Measurements from ENCODE around the gene TMEM225B.

The TMEM225B gene

GRCh38 chr7:99614495-99614894 is 16.4 kb downstream of the TMEM225B start:
- no peak overlapping the region for H3K9ac ChIP-seq (ENCODE audit: low read depth, low read length, poor library complexity)
- no peak overlapping the region for H3K23ac ChIP-seq (ENCODE audit: low read depth, low read length, poor library complexity)
- peaks cover 9 to 18% of the 10 kb centered on the region in 2 donors for H3K36me3 ChIP-seq (replicated peaks in 1 of 2; ENCODE audit: control insufficient read depth in 2 of 2, insufficient read depth in 2 of 2, low read length in 2 of 2)
- H3K4ac ChIP-seq (ENCODE audit: low read length), result no peak overlapping the region
- no peak overlapping the region for H2BK120ac ChIP-seq (ENCODE audit: low read depth, low read length)
- WGBS, 2 donors (ENCODE audit: extremely low coverage in 2 of 2, insufficient read length in 2 of 2, insufficient replicate concordance in 1 of 2), result no CpG with 5 or more reads among the region's 3 CpGs
- H3K4me3 ChIP-seq (ENCODE audit: low read length in 2 of 2), result no peak overlapping the region
- no peak overlapping the region for H2AFZ ChIP-seq (ENCODE audit: low read length)
- no peak overlapping the region for H2BK12ac ChIP-seq (ENCODE audit: low read length)
- no peaks in the 10 kb centered on the region for H3K27me3 ChIP-seq (ENCODE audit: control insufficient read depth in 3 of 3, insufficient read depth in 3 of 3, low read depth in 1 of 3, low read length in 3 of 3)
- no peak overlapping the region for H3K18ac ChIP-seq (ENCODE audit: low read length)
- no peak overlapping the region for H2BK5ac ChIP-seq (ENCODE audit: low read length)
- no peak overlapping the region for H4K8ac ChIP-seq (ENCODE audit: low read depth, low read length)
- no peak overlapping the region for H2BK15ac ChIP-seq (ENCODE audit: low read length)
- no peak overlapping the region for H3K27ac ChIP-seq (replicated peaks; ENCODE audit: low read length)
- no peak overlapping the region for H3K14ac ChIP-seq (ENCODE audit: low read length)
- no peak overlapping the region for H2AK5ac ChIP-seq (ENCODE audit: low read depth, low read length)
- H3K4me1 ChIP-seq (ENCODE audit: control insufficient read depth in 2 of 2, insufficient read depth in 1 of 2, low read depth in 1 of 2, low read length in 2 of 2), result peaks cover 2 to 4% of the 10 kb centered on the region in 2 donors
- H3K79me1 ChIP-seq (ENCODE audit: low read depth, low read length), result peaks cover 7% of the 10 kb centered on the region
- no peak overlapping the region for H4K91ac ChIP-seq (ENCODE audit: low read depth, low read length, poor library complexity)
- no peaks in the 10 kb centered on the region for H3K9me3 ChIP-seq (replicated peaks in 1 of 2; ENCODE audit: control insufficient read depth in 2 of 2, insufficient read depth in 1 of 2, low read depth in 1 of 2, low read length in 2 of 2)
- no peak overlapping the region for H3K4me2 ChIP-seq (ENCODE audit: insufficient read depth, low read length, poor library complexity, severe bottlenecking)
- DNase-seq (ENCODE audit: low spot score), result no peak

- H2BK12ac ChIP-seq (ENCODE audit: low read length), result no peak overlapping the region
- H3K4ac ChIP-seq (ENCODE audit: low read length), result no peak overlapping the region
- H3K14ac ChIP-seq (ENCODE audit: low read length), result no peak overlapping the region
- peaks cover 2 to 4% of the 10 kb centered on the region in 2 donors for H3K4me1 ChIP-seq (ENCODE audit: control insufficient read depth in 2 of 2, insufficient read depth in 1 of 2, low read depth in 1 of 2, low read length in 2 of 2)
- H3K4me2 ChIP-seq (ENCODE audit: insufficient read depth, low read length, poor library complexity, severe bottlenecking), result no peak overlapping the region
- DNase-seq (ENCODE audit: low spot score), result no peak
- peaks cover 18 to 33% of the 10 kb centered on the region in 2 donors for H3K36me3 ChIP-seq (replicated peaks in 1 of 2; ENCODE audit: control insufficient read depth in 2 of 2, insufficient read depth in 2 of 2, low read length in 2 of 2)
- no peak overlapping the region for H2BK120ac ChIP-seq (ENCODE audit: low read depth, low read length)
- H2AFZ ChIP-seq (ENCODE audit: low read length), result peak overlapping the region; percentile 94
- H2BK5ac ChIP-seq (ENCODE audit: low read length), result no peak overlapping the region
- H4K8ac ChIP-seq (ENCODE audit: low read depth, low read length), result no peak overlapping the region
- H3K27ac ChIP-seq (replicated peaks; ENCODE audit: low read length), result no peak overlapping the region
- peak overlapping the region in 1 of 2 donors; percentile 59 for H3K4me3 ChIP-seq (ENCODE audit: low read length in 2 of 2)
- peaks cover 7% of the 10 kb centered on the region for H3K79me1 ChIP-seq (ENCODE audit: low read depth, low read length)
- no peak overlapping the region for H2BK15ac ChIP-seq (ENCODE audit: low read length)
- no peak overlapping the region for H4K91ac ChIP-seq (ENCODE audit: low read depth, low read length, poor library complexity)
- no peaks in the 10 kb centered on the region for H3K27me3 ChIP-seq (ENCODE audit: control insufficient read depth in 3 of 3, insufficient read depth in 3 of 3, low read depth in 1 of 3, low read length in 3 of 3)
- H3K23ac ChIP-seq (ENCODE audit: low read depth, low read length, poor library complexity), result no peak overlapping the region
- no peak overlapping the region for H3K18ac ChIP-seq (ENCODE audit: low read length)
- H3K9me3 ChIP-seq (replicated peaks in 1 of 2; ENCODE audit: control insufficient read depth in 2 of 2, insufficient read depth in 1 of 2, low read depth in 1 of 2, low read length in 2 of 2), result no peaks in the 10 kb centered on the region
- H2AK5ac ChIP-seq (ENCODE audit: low read depth, low read length), result no peak overlapping the region
- WGBS, 2 donors (ENCODE audit: extremely low coverage in 2 of 2, insufficient read length in 2 of 2, insufficient replicate concordance in 1 of 2), result no CpG with 5 or more reads among the region's 5 CpGs
- no peak overlapping the region for H3K9ac ChIP-seq (ENCODE audit: low read depth, low read length, poor library complexity)
Measured at GRCh38 chr7:99615989-99616358, 17.9 kb downstream of the TMEM225B start.

GRCh38 chr7:99616359-99617191 is 18.5 kb downstream of the TMEM225B start, which contains the start of gene ZSCAN25:
Gene ZSCAN25, plus strand, starts transcription at chr7:99616946. Its CDS starts 2,661 bp downstream, at chr7:99619607.
- Histone ChIP-seq H2AFZ (ENCODE audit: low read length) (peak within 1 kb of the TSS; percentile 94), H3K14ac (ENCODE audit: low read length) (peak within 1 kb of the TSS; percentile 10), H3K23ac (ENCODE audit: low read depth, low read length, poor library complexity) (peak within 1 kb of the TSS; percentile 100), H3K4me1 (ENCODE audit: control insufficient read depth in 2 of 2, insufficient read depth in 1 of 2, low read depth in 1 of 2, low read length in 2 of 2) (peaks cover 2 to 4% of the 10 kb centered on the region in 2 donors), H3K9me3 (replicated peaks in 1 of 2; ENCODE audit: control insufficient read depth in 2 of 2, insufficient read depth in 1 of 2, low read depth in 1 of 2, low read length in 2 of 2) (no peaks in the 10 kb centered on the region), H4K8ac (ENCODE audit: low read depth, low read length) (peak within 1 kb of the TSS; percentile 99), H2BK120ac (ENCODE audit: low read depth, low read length) (no peak within 1 kb of the TSS), H3K27me3 (ENCODE audit: control insufficient read depth in 3 of 3, insufficient read depth in 3 of 3, low read depth in 1 of 3, low read length in 3 of 3) (no peaks in the 10 kb centered on the region), H3K4me3 (ENCODE audit: low read length in 2 of 2) (peak within 1 kb of the TSS; percentile 59 to 91), H2BK15ac (ENCODE audit: low read length) (no peak within 1 kb of the TSS), H2AK5ac (ENCODE audit: low read depth, low read length) (peak within 1 kb of the TSS; percentile 6), H2BK12ac (ENCODE audit: low read length) (no peak within 1 kb of the TSS), H4K91ac (ENCODE audit: low read depth, low read length, poor library complexity) (no peak within 1 kb of the TSS), H3K27ac (replicated peaks; ENCODE audit: low read length) (peak within 1 kb of the TSS; percentile 80), H3K36me3 (replicated peaks in 1 of 2; ENCODE audit: control insufficient read depth in 2 of 2, insufficient read depth in 2 of 2, low read length in 2 of 2) (peaks cover 23 to 39% of the 10 kb centered on the region in 2 donors), H3K4ac (ENCODE audit: low read length) (no peak within 1 kb of the TSS), H3K79me1 (ENCODE audit: low read depth, low read length) (peaks cover 7% of the 10 kb centered on the region), H3K9ac (ENCODE audit: low read depth, low read length, poor library complexity) (peak within 1 kb of the TSS; percentile 97), H3K18ac (ENCODE audit: low read length) (peak within 1 kb of the TSS; percentile 100), H2BK5ac (ENCODE audit: low read length) (peak within 1 kb of the TSS; percentile 3), H3K4me2 (ENCODE audit: insufficient read depth, low read length, poor library complexity, severe bottlenecking) (peak within 1 kb of the TSS; percentile 87)
- DNase-seq (ENCODE audit: low spot score), result peak; percentile 96
- no CpG with 5 or more reads among the region's 60 CpGs for WGBS, 2 donors (ENCODE audit: extremely low coverage in 2 of 2, insufficient read length in 2 of 2, insufficient replicate concordance in 1 of 2)

GRCh38 chr7:99617192-99617781 is 19.2 kb downstream of the TMEM225B start:
- peaks cover 2 to 4% of the 10 kb centered on the region in 2 donors for H3K4me1 ChIP-seq (ENCODE audit: control insufficient read depth in 2 of 2, insufficient read depth in 1 of 2, low read depth in 1 of 2, low read length in 2 of 2)
- H2AFZ ChIP-seq (ENCODE audit: low read length), result peak overlapping the region; percentile 94
- no peak for DNase-seq (ENCODE audit: low spot score)
- peaks cover 7% of the 10 kb centered on the region for H3K79me1 ChIP-seq (ENCODE audit: low read depth, low read length)
- H3K27me3 ChIP-seq (ENCODE audit: control insufficient read depth in 3 of 3, insufficient read depth in 3 of 3, low read depth in 1 of 3, low read length in 3 of 3), result no peaks in the 10 kb centered on the region
- H3K14ac ChIP-seq (ENCODE audit: low read length), result peak overlapping the region; percentile 10
- H3K4me3 ChIP-seq (ENCODE audit: low read length in 2 of 2), result peak overlapping the region; percentile 59 to 91
- no peak overlapping the region for H3K4ac ChIP-seq (ENCODE audit: low read length)
- no peak overlapping the region for H4K8ac ChIP-seq (ENCODE audit: low read depth, low read length)
- peaks cover 23 to 46% of the 10 kb centered on the region in 2 donors for H3K36me3 ChIP-seq (replicated peaks in 1 of 2; ENCODE audit: control insufficient read depth in 2 of 2, insufficient read depth in 2 of 2, low read length in 2 of 2)
- no peak overlapping the region for H3K27ac ChIP-seq (replicated peaks; ENCODE audit: low read length)
- no peak overlapping the region for H3K18ac ChIP-seq (ENCODE audit: low read length)
- H3K9me3 ChIP-seq (replicated peaks in 1 of 2; ENCODE audit: control insufficient read depth in 2 of 2, insufficient read depth in 1 of 2, low read depth in 1 of 2, low read length in 2 of 2), result no peaks in the 10 kb centered on the region
- no peak overlapping the region for H4K91ac ChIP-seq (ENCODE audit: low read depth, low read length, poor library complexity)
- H3K9ac ChIP-seq (ENCODE audit: low read depth, low read length, poor library complexity), result peak overlapping the region; percentile 97
- peak overlapping the region; percentile 6 for H2AK5ac ChIP-seq (ENCODE audit: low read depth, low read length)
- no peak overlapping the region for H2BK120ac ChIP-seq (ENCODE audit: low read depth, low read length)
- peak overlapping the region; percentile 75 for H3K4me2 ChIP-seq (ENCODE audit: insufficient read depth, low read length, poor library complexity, severe bottlenecking)
- WGBS, 2 donors (ENCODE audit: extremely low coverage in 2 of 2, insufficient read length in 2 of 2, insufficient replicate concordance in 1 of 2), result no CpG with 5 or more reads among the region's 22 CpGs
- no peak overlapping the region for H2BK5ac ChIP-seq (ENCODE audit: low read length)
- no peak overlapping the region for H2BK15ac ChIP-seq (ENCODE audit: low read length)
- H3K23ac ChIP-seq (ENCODE audit: low read depth, low read length, poor library complexity), result peak overlapping the region; percentile 14
- no peak overlapping the region for H2BK12ac ChIP-seq (ENCODE audit: low read length)

All from neuronal stem cell (in vitro differentiated cells).